IMR-90 (cell line): Measurements from ENCODE around the gene FAM78A. TPM values are rescaled to one million over a fixed set of nuclear protein-coding genes. Genes with fewer than 3 reads are reported as not detected.

Experiments used
- ATAC-seq: fragments of 200-7000 bp; cut with Tn5 transposase; 2 replicates; pipeline ENCODE4 v1.9.1; 2020; ENCODE audit warnings: low read depth, mild to moderate bottlenecking, moderate library complexity
- BruUV-seq: library from RNA; stranded (reverse); fragments of 400-500 nt; replicated peaks from 2 replicates; lab custom pipeline; 2021; lab: Mats Ljungman, UMichigan
- CTCF ChIA-PET: fragments of 300-600 bp; formaldehyde crosslinking; extraction: SDS; loops from one replicate; lab custom pipeline; 2021; ENCODE audit warnings: antibody characterized with exemption; lab: Yijun Ruan, JAX
- POLR2A ChIA-PET: fragments of 300-600 bp; sonication (Branson Sonifier 250); formaldehyde crosslinking; loops from one replicate; lab custom pipeline; 2022; ENCODE audit warnings: antibody characterized with exemption; ENCODE audit not compliant: unreplicated experiment; lab: Charles Lee
- DNase-seq: peaks from one replicate; pipeline ENCODE4 v3.0.0; 2013
- H2AFZ ChIP-seq: replicated peaks from 2 replicates; pipeline ENCODE3; 2013; ENCODE audit warnings: low read length, mild to moderate bottlenecking; ENCODE audit not compliant: poor library complexity
- H2AK5ac ChIP-seq: 2 replicates; pipeline ENCODE4 v1.6.1; 2013; ENCODE audit warnings: low read depth, low read length, inconsistent platforms
- H2AK9ac ChIP-seq: replicated peaks from 2 replicates; pipeline ENCODE3; 2013; ENCODE audit warnings: mild to moderate bottlenecking, low read depth, low read length, moderate library complexity; ENCODE audit not compliant: poor library complexity
- H2BK120ac ChIP-seq: 2 replicates; pipeline ENCODE4 v1.6.1; 2013; ENCODE audit warnings: low read depth, low read length, inconsistent platforms
- H2BK15ac ChIP-seq: 3 replicates; pipeline ENCODE4 v1.6.1; 2013; ENCODE audit warnings: low read depth, low read length, inconsistent platforms
- H2BK20ac ChIP-seq: 2 replicates; pipeline ENCODE4 v1.6.1; 2013; ENCODE audit warnings: low read depth, mild to moderate bottlenecking, inconsistent platforms, low read length, moderate library complexity
- H2BK5ac ChIP-seq: 2 replicates; pipeline ENCODE4 v1.6.1; 2013; ENCODE audit warnings: mild to moderate bottlenecking, low read depth, low read length, inconsistent platforms; ENCODE audit not compliant: poor library complexity, severe bottlenecking
- H3K14ac ChIP-seq: replicated peaks from 2 replicates; pipeline ENCODE4 v1.6.1; 2013; ENCODE audit warnings: low read depth, low read length, inconsistent platforms
- H3K18ac ChIP-seq: 2 replicates; pipeline ENCODE4 v1.6.1; 2013; ENCODE audit warnings: low read depth, low read length, control low read depth
- H3K23ac ChIP-seq: 2 replicates; pipeline ENCODE4 v1.6.1; 2013; ENCODE audit warnings: low read depth, low read length, inconsistent platforms
- H3K27ac ChIP-seq: 2 replicates; pipeline ENCODE4 v1.5.1; 2013; ENCODE audit warnings: mild to moderate bottlenecking, control low read depth, low read length; ENCODE audit not compliant: insufficient read depth
- H3K27me3 ChIP-seq: 2 replicates; pipeline ENCODE4 v1.6.1; 2013; ENCODE audit warnings: low read length; ENCODE audit not compliant: control insufficient read depth, insufficient read depth
- H3K36me3 ChIP-seq: 2 replicates; pipeline ENCODE4 v1.6.1; 2013; ENCODE audit warnings: low read length, mixed read lengths; ENCODE audit not compliant: control insufficient read depth, insufficient read depth
- H3K4ac ChIP-seq: 2 replicates; pipeline ENCODE4 v1.6.1; 2013; ENCODE audit warnings: low read depth, low read length, inconsistent platforms
- H3K4me1 ChIP-seq: 2 replicates; pipeline ENCODE4 v1.6.1; 2013; ENCODE audit warnings: low read length, mixed read lengths; ENCODE audit not compliant: control insufficient read depth, insufficient read depth
- H3K4me2 ChIP-seq: 2 replicates; pipeline ENCODE4 v1.6.1; 2013; ENCODE audit warnings: low read depth, mild to moderate bottlenecking, control low read depth, low read length, moderate library complexity
- H3K4me3 ChIP-seq: 2 replicates; pipeline ENCODE4 v1.5.1; 2013; ENCODE audit warnings: low read depth, mild to moderate bottlenecking, control low read depth, low read length, moderate library complexity; ENCODE audit not compliant: insufficient read depth
- H3K56ac ChIP-seq: 2 replicates; pipeline ENCODE4 v1.6.1; 2013; ENCODE audit warnings: low read length, inconsistent platforms; ENCODE audit not compliant: insufficient read depth; ENCODE audit errors: extremely low read depth
- H3K79me1 ChIP-seq, 2 experiments: 2 replicates each; pipeline ENCODE4 v1.6.1; 2013; ENCODE audit warnings: low read length in 2 of 2, inconsistent platforms in 1 of 2, low read depth in 1 of 2
- H3K9ac ChIP-seq: 2 replicates; pipeline ENCODE4 v1.6.1; 2013; ENCODE audit warnings: low read depth, low read length, control low read depth
- H3K9me1 ChIP-seq: 2 replicates; pipeline ENCODE4 v1.6.1; 2013; ENCODE audit warnings: low read length, inconsistent platforms; ENCODE audit not compliant: insufficient read depth
- H3K9me3 ChIP-seq: 2 replicates; pipeline ENCODE4 v1.6.1; 2013; ENCODE audit warnings: low read length; ENCODE audit not compliant: control insufficient read depth, insufficient read depth
- H4K20me1 ChIP-seq: 2 replicates; pipeline ENCODE4 v1.6.1; 2013; ENCODE audit warnings: low read length, inconsistent platforms; ENCODE audit not compliant: insufficient read depth
- H4K5ac ChIP-seq: 2 replicates; pipeline ENCODE4 v1.6.1; 2013; ENCODE audit warnings: mild to moderate bottlenecking, low read depth, low read length, control low read depth
- H4K8ac ChIP-seq, 2 experiments: 2 replicates each; pipeline ENCODE4 v1.6.1; 2013; ENCODE audit warnings: low read depth in 2 of 2, low read length in 2 of 2, control low read depth in 1 of 2, inconsistent platforms in 1 of 2
- H4K91ac ChIP-seq: 2 replicates; pipeline ENCODE4 v1.6.1; 2013; ENCODE audit warnings: low read depth, low read length, inconsistent platforms; ENCODE audit not compliant: insufficient read depth
- BHLHE40 ChIP-seq: fragments of 150-350 bp; IDR thresholded peaks from 2 replicates; pipeline ENCODE4 v1.6.1; 2016; ENCODE audit warnings: mild to moderate bottlenecking, low read depth, low read length
- CEBPB ChIP-seq: IDR thresholded peaks from 2 replicates; pipeline ENCODE4 v1.6.1; 2012; ENCODE audit warnings: low read depth, low read length, improper control_type of control experiment
- CHD1 ChIP-seq: IDR thresholded peaks from 2 replicates; pipeline ENCODE4 v1.6.1; 2012; ENCODE audit warnings: low read depth, low read length, improper control_type of control experiment
- FOS ChIP-seq: fragments of 150-350 bp; IDR thresholded peaks from 2 replicates; pipeline ENCODE4 v1.6.1; 2016; ENCODE audit warnings: low read depth, low read length
- MAFK ChIP-seq: IDR thresholded peaks from 2 replicates; pipeline ENCODE4 v1.6.1; 2012; ENCODE audit warnings: low read depth, low read length, improper control_type of control experiment
- MAZ ChIP-seq: IDR thresholded peaks from 2 replicates; pipeline ENCODE4 v1.6.1; 2012; ENCODE audit warnings: low read depth, mild to moderate bottlenecking, low read length, improper control_type of control experiment, moderate library complexity, borderline replicate concordance
- MXI1 ChIP-seq: IDR thresholded peaks from 2 replicates; pipeline ENCODE4 v1.6.1; 2012; ENCODE audit warnings: low read depth, mild to moderate bottlenecking, low read length, moderate library complexity, borderline replicate concordance
- NFE2L2 ChIP-seq: fragments of 150-350 bp; IDR thresholded peaks from 2 replicates; pipeline ENCODE4 v1.6.1; 2016; ENCODE audit warnings: low read depth, mild to moderate bottlenecking, low read length
- POLR2A ChIP-seq: IDR thresholded peaks from 2 replicates; pipeline ENCODE4 v1.6.1; 2012; ENCODE audit warnings: mild to moderate bottlenecking, low read depth, low read length
- RAD21 ChIP-seq: IDR thresholded peaks from 2 replicates; pipeline ENCODE4 v1.6.1; 2012; ENCODE audit warnings: low read length, improper control_type of control experiment
- RCOR1 ChIP-seq: IDR thresholded peaks from 2 replicates; pipeline ENCODE4 v1.6.1; 2012; ENCODE audit warnings: mild to moderate bottlenecking, low read length, improper control_type of control experiment; ENCODE audit not compliant: insufficient replicate concordance
- RFX5 ChIP-seq: IDR thresholded peaks from 2 replicates; pipeline ENCODE4 v1.8.0; 2012; ENCODE audit warnings: low read depth, mild to moderate bottlenecking, low read length, moderate library complexity
- SMC3 ChIP-seq: fragments of 150-350 bp; IDR thresholded peaks from 2 replicates; pipeline ENCODE4 v1.6.1; 2016; ENCODE audit warnings: low read depth, mild to moderate bottlenecking, antibody characterized with exemption, low read length, moderate library complexity
- WGBS, 2 experiments: methylation state at CpG; one replicate each; pipeline versions ENCODE4 v1.1.5 to v1.1.7; 2013; ENCODE audit warnings: missing lambda C conversion rate in 2 of 2; ENCODE audit not compliant: insufficient read length in 1 of 2; ENCODE audit errors: extremely low coverage in 2 of 2; 5-methylcytosine and 5-hydroxymethylcytosine counted together
- dilution Hi-C: fragments of 300-500 bp; cut with HindIII; formaldehyde crosslinking; loops from one replicate; pipeline ENCODE4 v1.14.3; 2018; ENCODE audit warnings: low sequenced_read_pairs; ENCODE audit not compliant: unreplicated experiment
- in situ Hi-C: fragments of 300-500 bp; cut with MboI; formaldehyde crosslinking; loops from 3 replicates; pipeline ENCODE4 v1.14.3; 2019; ENCODE audit warnings: low sequenced_read_pairs, inconsistent platforms, mixed read lengths
- intact Hi-C: fragments of 100-400 bp; cut with micrococcal nuclease; formaldehyde crosslinking; loops from 2 replicates; pipeline ENCODE4 v1.10.0; 2022
- polyA plus RNA-seq, 3 experiments: library from polyadenylated mRNA; depleted of rRNA; stranded (reverse); fragments of >200 nt; gene quantifications; 2 replicates each; pipeline ENCODE4 v1.2.3, GENCODE V29; 2012; ENCODE audit warnings: low replicate concordance in 1 of 3
- total RNA-seq: library from RNA; depleted of rRNA; stranded (reverse); fragments of >200 nt; gene quantifications from 2 replicates; pipeline ENCODE4 v1.2.3, GENCODE V29; 2012
- TF ChIP-seq, protein P1 (sequence below): fragments of 150-350 bp; IDR thresholded peaks from 2 replicates; pipeline ENCODE4 v1.6.1; 2017; ENCODE audit warnings: mild to moderate bottlenecking, antibody characterized with exemption, low read length, low read depth
- TF ChIP-seq, protein P2 (sequence below): fragments of 150-350 bp; IDR thresholded peaks from 2 replicates; pipeline ENCODE4 v1.6.1; 2016; ENCODE audit warnings: low read depth, mild to moderate bottlenecking, low read length, moderate library complexity, borderline replicate concordance
- TF ChIP-seq, protein P3 (sequence below): conservative IDR thresholded peaks from 2 replicates; pipeline ENCODE4 v1.5.1; 2012; ENCODE audit warnings: mild to moderate bottlenecking, low read depth, low read length, improper control_type of control experiment

Gene FAM78A
- total and polyA plus RNA-seq, 2 of the 4 experiments (the other 2 are of a cell fraction) = 0.18 to 0.27 TPM

DNA sequence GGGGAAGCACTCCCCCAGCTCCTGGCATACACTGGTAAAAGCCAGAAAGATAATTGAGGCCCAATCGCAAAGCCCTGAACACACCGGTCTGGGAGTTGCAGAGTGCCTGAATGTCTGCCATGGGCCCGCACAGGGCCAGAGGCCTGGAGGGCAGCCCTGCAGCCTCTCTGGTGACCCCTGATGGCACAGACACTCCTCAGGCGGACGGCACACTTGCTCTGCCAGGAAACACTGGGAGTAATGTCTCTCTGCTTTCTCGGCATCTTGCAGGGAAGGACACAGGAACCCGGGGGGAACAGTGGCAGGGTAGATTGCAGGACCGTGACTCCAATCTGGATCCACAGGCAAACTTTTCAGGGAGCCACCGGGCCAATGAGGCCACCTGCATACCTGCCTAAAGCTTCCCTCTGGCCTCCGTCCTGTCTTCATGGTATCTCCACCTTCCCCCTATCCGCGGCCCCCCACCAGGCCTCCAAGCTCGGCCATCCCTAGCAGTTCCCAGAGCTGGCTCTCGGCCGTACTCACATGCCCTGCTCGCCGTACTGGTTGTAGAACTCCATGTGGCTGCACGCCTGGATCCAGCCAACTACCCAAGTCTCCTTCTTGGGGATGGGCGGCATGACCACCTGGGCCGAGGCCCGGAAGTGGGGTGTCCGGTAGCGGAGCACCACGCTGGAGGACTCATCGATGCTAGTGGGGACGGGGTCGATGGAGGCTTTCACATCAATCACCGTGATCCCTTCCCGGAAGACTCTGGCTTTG, 797 bp downstream of the FAM78A start:
- no peak overlapping the region for H3K56ac ChIP-seq
- no peak overlapping the region for H2AFZ ChIP-seq
- DNase-seq = no peak
- H2BK120ac ChIP-seq = no peak overlapping the region
- no peaks in the 10 kb centered on the region for H3K9me3 ChIP-seq
- in situ Hi-C loops = no loop called here
- H4K5ac ChIP-seq = no peak overlapping the region
- H3K4ac ChIP-seq = no peak overlapping the region
- no peak overlapping the region for H3K14ac ChIP-seq
- H3K27ac ChIP-seq = no peak overlapping the region
- H2BK5ac ChIP-seq = no peak overlapping the region
- no peak overlapping the region for H2BK20ac ChIP-seq
- no peak for ATAC-seq
- H3K9me1 ChIP-seq = no peaks in the 10 kb centered on the region
- H3K79me1 ChIP-seq = no peaks in the 10 kb centered on the region
- dilution Hi-C loops = no loop called here
- no TSS peak for BruUV-seq
- no peak overlapping the region for H3K9ac ChIP-seq
- no peak overlapping the region for H3K4me3 ChIP-seq
- H4K91ac ChIP-seq = no peak overlapping the region
- H2AK9ac ChIP-seq = no peak overlapping the region
- ChIA-PET POLR2A (no interaction called here), CTCF (no interaction called here)
- no peaks in the 10 kb centered on the region for H3K36me3 ChIP-seq
- H4K20me1 ChIP-seq = no peaks in the 10 kb centered on the region
- no peak overlapping the region for H3K18ac ChIP-seq
- intact Hi-C loops = loop anchor here (2.0 kb wide), 1 partner anchor 73 kb away; no protein-coding TSS in a partner anchor
- no peak overlapping the region for H3K4me2 ChIP-seq
- no peak overlapping the region for H3K23ac ChIP-seq
- WGBS, 2 experiments = 89% methylated on average over 21 of the region's 29 CpGs; no CpG with 5 or more reads in 1 of the 2 experiments
- TF ChIP-seq RAD21 (no peak), MXI1 (no peak), MAFK (no peak), FOS (no peak), RFX5 (no peak), NFE2L2 (no peak), RCOR1 (no peak), BHLHE40 (no peak), SMC3 (no peak), CHD1 (no peak), POLR2A (no peak), CEBPB (no peak), MAZ (no peak)
- TF ChIP-seq, protein P1, sequence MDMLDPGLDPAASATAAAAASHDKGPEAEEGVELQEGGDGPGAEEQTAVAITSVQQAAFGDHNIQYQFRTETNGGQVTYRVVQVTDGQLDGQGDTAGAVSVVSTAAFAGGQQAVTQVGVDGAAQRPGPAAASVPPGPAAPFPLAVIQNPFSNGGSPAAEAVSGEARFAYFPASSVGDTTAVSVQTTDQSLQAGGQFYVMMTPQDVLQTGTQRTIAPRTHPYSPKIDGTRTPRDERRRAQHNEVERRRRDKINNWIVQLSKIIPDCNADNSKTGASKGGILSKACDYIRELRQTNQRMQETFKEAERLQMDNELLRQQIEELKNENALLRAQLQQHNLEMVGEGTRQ = no peak
- TF ChIP-seq, protein P2, sequence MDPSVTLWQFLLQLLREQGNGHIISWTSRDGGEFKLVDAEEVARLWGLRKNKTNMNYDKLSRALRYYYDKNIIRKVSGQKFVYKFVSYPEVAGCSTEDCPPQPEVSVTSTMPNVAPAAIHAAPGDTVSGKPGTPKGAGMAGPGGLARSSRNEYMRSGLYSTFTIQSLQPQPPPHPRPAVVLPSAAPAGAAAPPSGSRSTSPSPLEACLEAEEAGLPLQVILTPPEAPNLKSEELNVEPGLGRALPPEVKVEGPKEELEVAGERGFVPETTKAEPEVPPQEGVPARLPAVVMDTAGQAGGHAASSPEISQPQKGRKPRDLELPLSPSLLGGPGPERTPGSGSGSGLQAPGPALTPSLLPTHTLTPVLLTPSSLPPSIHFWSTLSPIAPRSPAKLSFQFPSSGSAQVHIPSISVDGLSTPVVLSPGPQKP = no peak
- TF ChIP-seq, protein P3, sequence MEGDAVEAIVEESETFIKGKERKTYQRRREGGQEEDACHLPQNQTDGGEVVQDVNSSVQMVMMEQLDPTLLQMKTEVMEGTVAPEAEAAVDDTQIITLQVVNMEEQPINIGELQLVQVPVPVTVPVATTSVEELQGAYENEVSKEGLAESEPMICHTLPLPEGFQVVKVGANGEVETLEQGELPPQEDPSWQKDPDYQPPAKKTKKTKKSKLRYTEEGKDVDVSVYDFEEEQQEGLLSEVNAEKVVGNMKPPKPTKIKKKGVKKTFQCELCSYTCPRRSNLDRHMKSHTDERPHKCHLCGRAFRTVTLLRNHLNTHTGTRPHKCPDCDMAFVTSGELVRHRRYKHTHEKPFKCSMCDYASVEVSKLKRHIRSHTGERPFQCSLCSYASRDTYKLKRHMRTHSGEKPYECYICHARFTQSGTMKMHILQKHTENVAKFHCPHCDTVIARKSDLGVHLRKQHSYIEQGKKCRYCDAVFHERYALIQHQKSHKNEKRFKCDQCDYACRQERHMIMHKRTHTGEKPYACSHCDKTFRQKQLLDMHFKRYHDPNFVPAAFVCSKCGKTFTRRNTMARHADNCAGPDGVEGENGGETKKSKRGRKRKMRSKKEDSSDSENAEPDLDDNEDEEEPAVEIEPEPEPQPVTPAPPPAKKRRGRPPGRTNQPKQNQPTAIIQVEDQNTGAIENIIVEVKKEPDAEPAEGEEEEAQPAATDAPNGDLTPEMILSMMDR = no peak
- no peak overlapping the region for H2AK5ac ChIP-seq
- H4K8ac ChIP-seq = no peak overlapping the region
- H3K4me1 ChIP-seq = no peaks in the 10 kb centered on the region
- H3K27me3 ChIP-seq = peaks cover 46% of the 10 kb centered on the region
- H2BK15ac ChIP-seq = no peak overlapping the region
